Vagina (tissue), 2 donors: ENCODE results near the gene VIP. TPM values are rescaled to one million over a fixed set of nuclear protein-coding genes. Genes with fewer than 3 reads are reported as not detected.

Experiments
- DNase-seq, 2 donors: peaks; one replicate each; pipeline ENCODE4 v3.0.0-alpha.2; 2017; ENCODE audit errors: extremely low spot score in 2 of 2
- H3K27ac ChIP-seq: fragments of 200-600 bp; sonication (generic); one replicate; pipeline ENCODE4 v1.5.1; 2019
- H3K27me3 ChIP-seq: fragments of 200-600 bp; sonication (generic); one replicate; pipeline ENCODE4 v1.5.1; 2019
- H3K36me3 ChIP-seq, 2 donors: fragments of 200-600 bp; sonication (generic); one replicate each; pipeline ENCODE4 v1.5.1; 2017 to 2019
- H3K4me1 ChIP-seq: fragments of 200-600 bp; sonication (generic); one replicate; pipeline ENCODE4 v1.5.1; 2019
- H3K4me3 ChIP-seq, 2 donors: fragments of 200-600 bp; sonication (generic); 1 replicate in 1 of 2; 2 replicates in 1 of 2; pipeline ENCODE4 v1.5.1; 2016 to 2019
- H3K9me3 ChIP-seq: fragments of 200-600 bp; sonication (generic); one replicate; pipeline ENCODE4 v1.5.1; 2019
- POLR2A ChIP-seq, 2 donors: fragments of 450-650 bp; IDR thresholded peaks; one replicate each; pipeline ENCODE4 v1.6.1; 2017; ENCODE audit warnings: antibody characterized with exemption in 2 of 2, mild to moderate bottlenecking in 2 of 2, moderate library complexity in 2 of 2
- POLR2AphosphoS5 ChIP-seq, 2 donors: sonication (generic); formaldehyde crosslinking; IDR thresholded peaks; one replicate each; pipeline ENCODE4 v1.9.0; 2017; ENCODE audit warnings: antibody characterized with exemption in 2 of 2, mild to moderate bottlenecking in 2 of 2, low read depth in 1 of 2; ENCODE audit not compliant: insufficient read depth in 1 of 2
- intact Hi-C: fragments of 100-400 bp; cut with DNase I; formaldehyde crosslinking; loops from one replicate; pipeline ENCODE4 v1.15.1; 2023
- total RNA-seq: library from RNA; depleted of rRNA; stranded (reverse); fragments of >200 nt; gene quantifications from one replicate; pipeline ENCODE4 v1.2.3, GENCODE V29; 2016
- TF ChIP-seq, protein P1 (sequence below), 3 experiments: fragments of 450-650 bp in 2 of 3; fragments of 200-600 bp in 1 of 3; sonication (generic) in 1 of 3; IDR thresholded peaks; one replicate each; pipeline ENCODE4 v1.5.1; 2017 to 2019; ENCODE audit warnings: antibody characterized with exemption in 3 of 3, mild to moderate bottlenecking in 2 of 3, moderate library complexity in 2 of 3

VIP gene
- total RNA-seq, 1 donor from 2014 or later = 68.0 TPM

- no peak for DNase-seq
- Histone ChIP-seq H3K27ac (no peak overlapping the region), H3K36me3 (no peaks in the 10 kb centered on the region), H3K9me3 (no peaks in the 10 kb centered on the region), H3K4me1 (no peaks in the 10 kb centered on the region), H3K4me3 (no peak overlapping the region), H3K27me3 (no peaks in the 10 kb centered on the region)
- intact Hi-C loops = no loop called here
- TF ChIP-seq POLR2AphosphoS5 (IDR thresholded peaks at IDR 0.05; ENCODE audit: insufficient read depth in 1 of 2, low read depth in 1 of 2) = no peak
- TF ChIP-seq, protein P1, sequence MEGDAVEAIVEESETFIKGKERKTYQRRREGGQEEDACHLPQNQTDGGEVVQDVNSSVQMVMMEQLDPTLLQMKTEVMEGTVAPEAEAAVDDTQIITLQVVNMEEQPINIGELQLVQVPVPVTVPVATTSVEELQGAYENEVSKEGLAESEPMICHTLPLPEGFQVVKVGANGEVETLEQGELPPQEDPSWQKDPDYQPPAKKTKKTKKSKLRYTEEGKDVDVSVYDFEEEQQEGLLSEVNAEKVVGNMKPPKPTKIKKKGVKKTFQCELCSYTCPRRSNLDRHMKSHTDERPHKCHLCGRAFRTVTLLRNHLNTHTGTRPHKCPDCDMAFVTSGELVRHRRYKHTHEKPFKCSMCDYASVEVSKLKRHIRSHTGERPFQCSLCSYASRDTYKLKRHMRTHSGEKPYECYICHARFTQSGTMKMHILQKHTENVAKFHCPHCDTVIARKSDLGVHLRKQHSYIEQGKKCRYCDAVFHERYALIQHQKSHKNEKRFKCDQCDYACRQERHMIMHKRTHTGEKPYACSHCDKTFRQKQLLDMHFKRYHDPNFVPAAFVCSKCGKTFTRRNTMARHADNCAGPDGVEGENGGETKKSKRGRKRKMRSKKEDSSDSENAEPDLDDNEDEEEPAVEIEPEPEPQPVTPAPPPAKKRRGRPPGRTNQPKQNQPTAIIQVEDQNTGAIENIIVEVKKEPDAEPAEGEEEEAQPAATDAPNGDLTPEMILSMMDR (IDR thresholded peaks at IDR 0.05) = no peak
- no peak for TF ChIP-seq POLR2A (IDR thresholded peaks at IDR 0.05)
Observed at GRCh38 chr6:152769993-152770392, 19.4 kb downstream of the VIP start.

- no peak for DNase-seq
- intact Hi-C loops = no loop called here
Observed at GRCh38 chr6:152771061-152771687, 20.6 kb downstream of the VIP start.

DNA sequence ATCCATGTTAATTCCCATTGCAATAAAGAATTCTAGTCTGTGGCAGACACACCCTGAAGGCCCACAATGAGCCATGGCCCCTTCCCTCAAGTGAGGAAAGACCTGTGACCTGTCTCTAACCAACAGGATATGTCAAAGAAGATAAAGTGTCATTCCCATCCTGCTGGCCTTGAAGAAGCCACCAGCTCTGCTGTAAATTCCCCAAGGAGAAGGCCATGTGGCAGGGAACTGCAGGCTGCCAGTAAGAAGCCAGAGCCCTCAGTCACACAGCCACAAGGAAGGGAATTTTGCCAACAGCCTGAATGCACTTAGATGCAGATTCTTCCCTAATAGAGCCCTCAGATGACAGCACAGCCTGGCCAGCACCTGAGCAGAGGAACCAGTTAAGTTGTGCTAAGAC is 24.8 kb downstream of the VIP start:
- Histone ChIP-seq H3K36me3 (no peaks in the 10 kb centered on the region), H3K27ac (no peak overlapping the region), H3K9me3 (no peaks in the 10 kb centered on the region), H3K27me3 (no peaks in the 10 kb centered on the region), H3K4me1 (no peaks in the 10 kb centered on the region), H3K4me3 (no peak overlapping the region)
- DNase-seq = no peak
- TF ChIP-seq, protein P1 (IDR thresholded peaks at IDR 0.05) = no peak
- TF ChIP-seq POLR2AphosphoS5 (IDR thresholded peaks at IDR 0.05; ENCODE audit: insufficient read depth in 1 of 2, low read depth in 1 of 2) (no peak), POLR2A (IDR thresholded peaks at IDR 0.05) (no peak)
- intact Hi-C loops = no loop called here

More at GRCh38 chr6:152771061-152771687, 20.6 kb downstream of the VIP start:
- H3K27me3 ChIP-seq = no peaks in the 10 kb centered on the region
- H3K36me3 ChIP-seq = no peaks in the 10 kb centered on the region
- no peaks in the 10 kb centered on the region for H3K9me3 ChIP-seq
- H3K27ac ChIP-seq = no peak overlapping the region
- no peak overlapping the region for H3K4me3 ChIP-seq
- TF ChIP-seq, protein P1 (IDR thresholded peaks at IDR 0.05) = no peak
- TF ChIP-seq POLR2A (IDR thresholded peaks at IDR 0.05) (no peak), POLR2AphosphoS5 (IDR thresholded peaks at IDR 0.05; ENCODE audit: insufficient read depth in 1 of 2, low read depth in 1 of 2) (no peak)
- H3K4me1 ChIP-seq = no peaks in the 10 kb centered on the region

DNA sequence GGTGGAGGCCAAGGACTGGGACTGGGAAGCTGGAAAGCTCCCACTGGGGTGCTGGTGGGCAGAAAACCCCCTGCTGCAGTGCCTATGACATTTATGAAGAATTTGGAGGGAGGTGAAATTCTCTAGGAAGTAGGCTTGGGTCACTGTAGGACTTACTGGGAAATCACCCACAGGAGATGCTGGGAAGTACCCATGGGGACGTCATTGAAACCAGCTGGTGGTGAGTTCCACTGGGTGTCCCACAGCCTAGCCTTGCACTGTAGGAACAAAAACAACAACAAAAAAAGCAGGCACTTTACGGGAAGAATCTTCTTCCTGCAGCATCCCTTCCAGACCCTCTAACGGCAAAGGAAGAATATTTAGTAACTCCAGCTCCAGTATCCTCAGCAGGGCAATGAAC is 26.2 kb downstream of the VIP start:
- no peaks in the 10 kb centered on the region for H3K36me3 ChIP-seq
- no peaks in the 10 kb centered on the region for H3K9me3 ChIP-seq
- TF ChIP-seq POLR2A (IDR thresholded peaks at IDR 0.05) (no peak), POLR2AphosphoS5 (IDR thresholded peaks at IDR 0.05; ENCODE audit: insufficient read depth in 1 of 2, low read depth in 1 of 2) (no peak)
- H3K27me3 ChIP-seq = no peaks in the 10 kb centered on the region
- intact Hi-C loops = no loop called here
- no peak overlapping the region for H3K27ac ChIP-seq
- H3K4me1 ChIP-seq = no peaks in the 10 kb centered on the region
- DNase-seq = no peak
- no peak overlapping the region for H3K4me3 ChIP-seq

- Histone ChIP-seq H3K27ac (no peak overlapping the region), H3K9me3 (no peaks in the 10 kb centered on the region), H3K4me1 (no peaks in the 10 kb centered on the region), H3K27me3 (no peaks in the 10 kb centered on the region), H3K4me3 (no peak overlapping the region), H3K36me3 (no peaks in the 10 kb centered on the region)
- DNase-seq = no peak
- intact Hi-C loops = no loop called here
- no peak for TF ChIP-seq POLR2A (IDR thresholded peaks at IDR 0.05)
- TF ChIP-seq, protein P1 (IDR thresholded peaks at IDR 0.05) = no peak
Observed at GRCh38 chr6:152783217-152783878, 32.8 kb downstream of the VIP start.
